Upper lobe of left lung (tissue), 4 donors: ENCODE measurements around the gene RPS17.
"Not testable (repeated sequence)": the region's sequence is repeated elsewhere in the genome, so short reads cannot be mapped to it uniquely, and the experiment has no call there.

Experiments used
- EP300 ChIP-seq, 4 donors: sonication (generic); formaldehyde crosslinking; IDR thresholded peaks; one replicate each; pipeline ENCODE4 v1.5.1; 2017; ENCODE audit warnings: antibody characterized with exemption in 4 of 4, control low read depth in 2 of 4
- POLR2AphosphoS5 ChIP-seq, 2 donors: sonication (generic); formaldehyde crosslinking; IDR thresholded peaks; one replicate each; pipeline ENCODE4 v1.5.1; 2017; ENCODE audit warnings: antibody characterized with exemption in 2 of 2
- TF ChIP-seq, protein P1 (sequence below), 6 experiments: fragments of 450-650 bp in 4 of 6; fragments of 200-600 bp in 2 of 6; sonication (generic) in 2 of 6; IDR thresholded peaks; one replicate each; pipeline ENCODE4 v1.5.1; 2016 to 2019; ENCODE audit warnings: antibody characterized with exemption in 6 of 6

DNA sequence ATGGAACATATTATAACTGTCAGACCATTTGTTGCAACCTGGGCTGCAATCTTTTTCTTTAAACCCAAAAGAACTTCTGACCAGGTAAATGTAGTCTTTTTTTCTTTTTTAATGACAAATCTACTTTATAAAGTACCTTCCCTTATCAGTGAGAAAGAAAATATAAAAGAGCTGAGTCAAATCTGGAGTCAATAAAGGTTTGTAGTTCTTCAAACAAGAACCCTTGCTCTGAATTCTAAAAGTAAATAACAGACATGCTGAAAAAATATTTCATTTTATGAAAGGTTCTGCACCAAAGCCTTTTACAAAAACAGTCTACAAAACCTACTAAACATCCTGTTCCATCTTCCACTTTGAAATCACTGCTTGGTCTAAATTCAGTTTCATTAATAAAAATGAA, 42.3 kb downstream of the RPS17 start:
- TF ChIP-seq POLR2AphosphoS5, EP300 (IDR thresholded peaks at IDR 0.05): not testable (repeated sequence)
- TF ChIP-seq, protein P1, sequence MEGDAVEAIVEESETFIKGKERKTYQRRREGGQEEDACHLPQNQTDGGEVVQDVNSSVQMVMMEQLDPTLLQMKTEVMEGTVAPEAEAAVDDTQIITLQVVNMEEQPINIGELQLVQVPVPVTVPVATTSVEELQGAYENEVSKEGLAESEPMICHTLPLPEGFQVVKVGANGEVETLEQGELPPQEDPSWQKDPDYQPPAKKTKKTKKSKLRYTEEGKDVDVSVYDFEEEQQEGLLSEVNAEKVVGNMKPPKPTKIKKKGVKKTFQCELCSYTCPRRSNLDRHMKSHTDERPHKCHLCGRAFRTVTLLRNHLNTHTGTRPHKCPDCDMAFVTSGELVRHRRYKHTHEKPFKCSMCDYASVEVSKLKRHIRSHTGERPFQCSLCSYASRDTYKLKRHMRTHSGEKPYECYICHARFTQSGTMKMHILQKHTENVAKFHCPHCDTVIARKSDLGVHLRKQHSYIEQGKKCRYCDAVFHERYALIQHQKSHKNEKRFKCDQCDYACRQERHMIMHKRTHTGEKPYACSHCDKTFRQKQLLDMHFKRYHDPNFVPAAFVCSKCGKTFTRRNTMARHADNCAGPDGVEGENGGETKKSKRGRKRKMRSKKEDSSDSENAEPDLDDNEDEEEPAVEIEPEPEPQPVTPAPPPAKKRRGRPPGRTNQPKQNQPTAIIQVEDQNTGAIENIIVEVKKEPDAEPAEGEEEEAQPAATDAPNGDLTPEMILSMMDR (IDR thresholded peaks at IDR 0.05) = not testable (repeated sequence)
